Choroid plexus epithelial cell (primary cell): ENCODE measurements around the gene CRTC3.
"Not testable (repeated sequence)": the region's sequence is repeated elsewhere in the genome, so short reads cannot be mapped to it uniquely, and the experiment has no call there.

Experiments
- DNase-seq: peaks from one replicate; pipeline ENCODE4 v3.0.0-alpha.2; 2010; ENCODE audit warnings: low read depth
- H3K4me3 ChIP-seq: 2 replicates; pipeline ENCODE4 v1.5.1; 2011; ENCODE audit warnings: low read depth, mild to moderate bottlenecking, control low read depth, low read length, moderate library complexity
- CTCF ChIP-seq: conservative IDR thresholded peaks from 2 replicates; pipeline ENCODE4 v1.5.1; 2011; ENCODE audit warnings: low read depth, mild to moderate bottlenecking, control low read depth, inconsistent platforms, low read length, moderate library complexity

Gene CRTC3

GRCh38 chr15:90500171-90500570 lies 29.6 kb upstream of the CRTC3 start:
- DNase-seq, result no peak
- H3K4me3 ChIP-seq, result no peak overlapping the region
- TF ChIP-seq CTCF, result no peak

DNA sequence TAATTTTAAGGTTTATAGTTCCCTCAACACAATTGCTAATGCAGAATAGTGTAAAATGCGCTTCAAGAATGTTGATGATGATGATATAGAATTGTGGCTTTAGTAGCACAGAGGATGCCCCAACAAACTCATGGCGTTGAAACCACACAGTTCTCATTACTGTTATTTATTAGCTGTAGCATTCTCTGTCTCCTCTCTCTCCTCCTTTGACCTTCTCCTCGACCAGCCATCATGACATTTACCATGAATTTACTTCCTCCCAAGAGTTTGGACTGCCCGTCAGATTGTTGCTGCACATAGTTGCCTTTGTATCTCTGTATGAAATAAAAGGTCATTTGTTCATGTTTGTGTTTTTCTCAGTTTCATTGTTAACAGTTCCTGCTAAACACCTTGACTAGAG lies 27.8 kb upstream of the CRTC3 start:
- DNase-seq, result no peak
- H3K4me3 ChIP-seq, result no peak overlapping the region
- no peak for TF ChIP-seq CTCF

- DNase-seq, H3K4me3 ChIP-seq: not testable (repeated sequence)
Observed at GRCh38 chr15:90510781-90511180, 18.9 kb upstream of the CRTC3 start.

GRCh38 chr15:90511211-90511618 lies 18.5 kb upstream of the CRTC3 start:
- DNase-seq, H3K4me3 ChIP-seq: not testable (repeated sequence)

DNA sequence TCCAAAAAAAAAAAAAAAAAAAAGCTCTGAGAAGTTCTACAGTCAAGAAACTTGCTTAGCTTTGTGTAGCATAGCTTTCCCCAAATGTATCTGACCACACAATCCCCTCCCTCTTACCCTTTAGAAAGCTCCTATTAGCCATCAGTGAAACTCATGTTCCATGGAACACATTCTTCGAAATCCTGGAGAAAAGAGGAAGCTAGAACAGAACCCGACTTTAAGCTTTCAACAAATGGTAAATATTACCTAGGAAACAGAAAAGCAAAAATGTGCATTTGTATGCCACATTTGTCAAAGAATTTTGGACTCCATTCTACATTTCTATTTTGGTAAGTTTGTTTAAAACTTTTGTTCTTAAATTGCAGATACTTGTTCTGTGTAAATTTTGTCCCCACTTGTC lies 17.4 kb upstream of the CRTC3 start:
- TF ChIP-seq CTCF, result no peak
- no peak for DNase-seq

DNA sequence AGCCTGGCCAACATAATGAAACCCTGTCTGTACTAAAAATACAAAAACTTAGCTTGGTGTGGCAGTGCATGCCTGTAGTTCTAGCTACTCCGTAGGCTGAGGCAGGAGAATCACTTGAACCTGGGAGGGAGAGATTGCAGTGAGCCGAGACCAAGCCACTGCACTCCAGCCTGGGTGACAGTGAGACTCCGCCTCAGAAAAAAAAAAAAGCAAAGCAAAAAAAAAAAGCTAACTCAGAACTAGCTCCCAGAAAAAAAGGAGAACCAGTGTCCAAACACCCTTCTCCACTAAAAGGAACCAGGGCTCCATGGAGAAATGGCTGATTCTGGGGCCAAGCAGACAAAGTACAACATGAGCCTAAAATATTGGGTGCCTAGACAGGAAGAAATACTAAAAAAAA lies 16.7 kb upstream of the CRTC3 start:
- no peak for DNase-seq
- no peak for TF ChIP-seq CTCF
- H3K4me3 ChIP-seq, result no peak overlapping the region

More for the DNA sequence above, 17.4 kb upstream of the CRTC3 start:
- no peak overlapping the region for H3K4me3 ChIP-seq

GRCh38 chr15:90513448-90513847 lies 16.3 kb upstream of the CRTC3 start:
- DNase-seq, result no peak
- TF ChIP-seq CTCF, result no peak
- H3K4me3 ChIP-seq, result no peak overlapping the region

DNA sequence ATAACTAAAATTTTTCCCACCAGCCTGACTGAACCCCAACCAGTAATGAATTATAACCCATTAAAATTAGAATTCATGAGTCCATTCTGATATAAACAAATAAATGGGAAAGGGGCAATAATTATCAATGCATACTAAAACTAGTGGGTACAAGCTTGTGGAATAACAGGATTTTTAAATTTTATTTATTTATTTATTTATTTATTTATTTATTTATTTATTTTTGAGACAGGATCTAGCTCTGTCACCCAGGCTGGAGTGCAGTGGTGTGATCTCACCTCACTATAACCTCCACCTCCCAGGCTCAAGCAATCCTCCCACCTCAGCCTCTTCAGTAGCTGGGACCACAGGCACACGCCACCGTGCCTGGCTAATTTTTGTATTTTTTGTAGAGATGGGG lies 15.8 kb upstream of the CRTC3 start:
- H3K4me3 ChIP-seq, DNase-seq: not testable (repeated sequence)

DNA sequence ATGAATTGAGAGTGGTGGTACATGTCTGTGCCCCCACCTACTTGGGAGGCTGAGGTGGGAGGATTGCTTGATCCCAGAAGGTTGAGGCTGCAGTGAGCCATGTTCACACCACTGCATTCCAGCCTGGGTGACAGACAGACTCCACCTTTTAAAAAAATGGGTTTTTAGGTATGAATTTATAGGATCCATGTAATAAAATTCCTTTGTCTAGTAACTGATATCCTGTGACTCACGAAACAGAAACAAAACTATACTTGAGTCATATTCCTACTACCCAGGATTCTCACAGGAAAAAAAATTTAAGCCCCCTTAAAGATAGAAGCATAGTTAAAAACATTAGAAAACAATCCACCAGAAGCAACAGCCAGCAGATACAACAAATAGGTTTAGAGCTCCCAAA lies 10.0 kb upstream of the CRTC3 start:
- DNase-seq, result peak; percentile 45
- TF ChIP-seq CTCF, result no peak
- H3K4me3 ChIP-seq, result no peak overlapping the region
